Measurements from ENCODE around the gene B4GALNT3. TPM values are rescaled to one million over a fixed set of nuclear protein-coding genes. Genes with fewer than 3 reads are reported as not detected.

Gene B4GALNT3
- total and polyA plus RNA-seq, 2 donors (not counting 1 experiment from before 2014, with no cell fraction given): not detected

DNA sequence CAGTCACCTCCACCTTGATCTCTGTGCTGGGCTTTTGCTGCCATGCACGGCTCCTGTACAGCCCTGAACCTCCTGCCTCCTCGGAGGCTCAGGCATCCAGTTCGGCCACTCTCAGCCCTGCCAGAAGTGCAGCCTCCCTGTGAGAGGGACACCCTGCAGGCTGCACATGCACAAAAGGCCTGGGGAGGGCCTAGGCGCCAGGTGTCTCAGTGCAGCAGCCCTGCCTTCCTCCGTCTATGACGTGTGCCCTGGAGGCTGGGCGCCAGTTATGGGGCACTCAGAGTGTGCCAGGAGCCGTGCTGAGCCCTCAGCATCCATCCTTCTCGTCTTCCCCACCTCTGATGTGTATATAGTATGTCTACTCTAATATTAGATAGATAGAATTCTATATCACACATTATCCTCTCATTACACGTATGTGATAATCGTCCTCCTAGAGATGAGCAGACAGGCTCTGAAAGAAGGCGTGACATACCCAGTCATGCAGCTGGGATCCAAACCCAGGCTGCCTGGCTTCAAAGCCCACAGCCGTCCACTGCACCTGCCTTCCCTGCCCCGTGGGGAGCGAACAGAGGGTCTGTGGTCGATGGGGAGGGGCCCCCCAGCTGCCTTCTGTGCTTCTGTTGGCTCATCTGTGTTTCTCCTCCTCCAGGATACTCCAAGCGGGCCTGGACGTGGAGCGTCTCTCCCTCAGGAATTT is 101.1 kb downstream of the B4GALNT3 start:
- no peak overlapping the region for H3K27ac ChIP-seq (ENCODE audit: insufficient read depth, low read length)
- H3K27me3 ChIP-seq (ENCODE audit: control insufficient read depth, insufficient read depth, low read length): peaks cover 13% of the 10 kb centered on the region

GRCh38 chr12:561391-561705 is 101.6 kb downstream of the B4GALNT3 start:
- H2AFZ ChIP-seq (ENCODE audit: low read length): no peak overlapping the region
- no peak overlapping the region for H3K9ac ChIP-seq (ENCODE audit: insufficient read depth, low read length)
- DNase-seq (ENCODE audit: low read depth in 2 of 2): no peak
- no peaks in the 10 kb centered on the region for H3K79me2 ChIP-seq (ENCODE audit: control insufficient read depth, insufficient read depth, low read length)
- no peak overlapping the region for H3K4me3 ChIP-seq (replicated peaks in 1 of 4; ENCODE audit: control extremely low read depth in 1 of 4, insufficient read depth in 1 of 4, low read depth in 3 of 4, low read length in 4 of 4)
- no peaks in the 10 kb centered on the region for H4K20me1 ChIP-seq (ENCODE audit: control insufficient read depth, extremely low read depth, insufficient read depth, low read length)
- H3K9me3 ChIP-seq (ENCODE audit: control insufficient read depth, insufficient read depth, low read depth, low read length): no peaks in the 10 kb centered on the region
- H3K27me3 ChIP-seq (ENCODE audit: control insufficient read depth, insufficient read depth, low read length): peaks cover 13% of the 10 kb centered on the region
- TF ChIP-seq, protein P1, sequence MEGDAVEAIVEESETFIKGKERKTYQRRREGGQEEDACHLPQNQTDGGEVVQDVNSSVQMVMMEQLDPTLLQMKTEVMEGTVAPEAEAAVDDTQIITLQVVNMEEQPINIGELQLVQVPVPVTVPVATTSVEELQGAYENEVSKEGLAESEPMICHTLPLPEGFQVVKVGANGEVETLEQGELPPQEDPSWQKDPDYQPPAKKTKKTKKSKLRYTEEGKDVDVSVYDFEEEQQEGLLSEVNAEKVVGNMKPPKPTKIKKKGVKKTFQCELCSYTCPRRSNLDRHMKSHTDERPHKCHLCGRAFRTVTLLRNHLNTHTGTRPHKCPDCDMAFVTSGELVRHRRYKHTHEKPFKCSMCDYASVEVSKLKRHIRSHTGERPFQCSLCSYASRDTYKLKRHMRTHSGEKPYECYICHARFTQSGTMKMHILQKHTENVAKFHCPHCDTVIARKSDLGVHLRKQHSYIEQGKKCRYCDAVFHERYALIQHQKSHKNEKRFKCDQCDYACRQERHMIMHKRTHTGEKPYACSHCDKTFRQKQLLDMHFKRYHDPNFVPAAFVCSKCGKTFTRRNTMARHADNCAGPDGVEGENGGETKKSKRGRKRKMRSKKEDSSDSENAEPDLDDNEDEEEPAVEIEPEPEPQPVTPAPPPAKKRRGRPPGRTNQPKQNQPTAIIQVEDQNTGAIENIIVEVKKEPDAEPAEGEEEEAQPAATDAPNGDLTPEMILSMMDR (conservative IDR thresholded peaks at IDR 0.05 in 1 of 2, IDR thresholded peaks at IDR 0.05 in 1 of 2; ENCODE audit: low read depth in 1 of 2, low read length in 2 of 2): no peak
- no peak for TF ChIP-seq EZH2 (IDR thresholded peaks at IDR 0.05; ENCODE audit: low read length, missing control alignments)
- H3K27ac ChIP-seq (ENCODE audit: insufficient read depth, low read length): no peak overlapping the region
- no peaks in the 10 kb centered on the region for H3K36me3 ChIP-seq (ENCODE audit: control insufficient read depth, insufficient read depth, low read length)
- no peak overlapping the region for H3K4me2 ChIP-seq (ENCODE audit: extremely low read depth, insufficient read depth, low read length)
- no peaks in the 10 kb centered on the region for H3K4me1 ChIP-seq (ENCODE audit: control insufficient read depth, extremely low read depth, insufficient read depth, low read length)

More for the DNA sequence above, 101.1 kb downstream of the B4GALNT3 start:
- no peak for DNase-seq (ENCODE audit: low read depth in 2 of 2)
- H4K20me1 ChIP-seq (ENCODE audit: control insufficient read depth, extremely low read depth, insufficient read depth, low read length): no peaks in the 10 kb centered on the region
- no peak for TF ChIP-seq EZH2 (IDR thresholded peaks at IDR 0.05; ENCODE audit: low read length, missing control alignments)
- TF ChIP-seq, protein P1 (conservative IDR thresholded peaks at IDR 0.05 in 1 of 2, IDR thresholded peaks at IDR 0.05 in 1 of 2; ENCODE audit: low read depth in 1 of 2, low read length in 2 of 2): no peak
- no peak overlapping the region for H3K4me2 ChIP-seq (ENCODE audit: extremely low read depth, insufficient read depth, low read length)
- H3K36me3 ChIP-seq (ENCODE audit: control insufficient read depth, insufficient read depth, low read length): no peaks in the 10 kb centered on the region
- H3K4me1 ChIP-seq (ENCODE audit: control insufficient read depth, extremely low read depth, insufficient read depth, low read length): no peaks in the 10 kb centered on the region
- no peak overlapping the region for H3K4me3 ChIP-seq (replicated peaks in 1 of 4; ENCODE audit: control extremely low read depth in 1 of 4, insufficient read depth in 1 of 4, low read depth in 3 of 4, low read length in 4 of 4)
- no peaks in the 10 kb centered on the region for H3K79me2 ChIP-seq (ENCODE audit: control insufficient read depth, insufficient read depth, low read length)
- no peak overlapping the region for H3K9ac ChIP-seq (ENCODE audit: insufficient read depth, low read length)
- H2AFZ ChIP-seq (ENCODE audit: low read length): no peak overlapping the region
- no peaks in the 10 kb centered on the region for H3K9me3 ChIP-seq (ENCODE audit: control insufficient read depth, insufficient read depth, low read depth, low read length)

DNA sequence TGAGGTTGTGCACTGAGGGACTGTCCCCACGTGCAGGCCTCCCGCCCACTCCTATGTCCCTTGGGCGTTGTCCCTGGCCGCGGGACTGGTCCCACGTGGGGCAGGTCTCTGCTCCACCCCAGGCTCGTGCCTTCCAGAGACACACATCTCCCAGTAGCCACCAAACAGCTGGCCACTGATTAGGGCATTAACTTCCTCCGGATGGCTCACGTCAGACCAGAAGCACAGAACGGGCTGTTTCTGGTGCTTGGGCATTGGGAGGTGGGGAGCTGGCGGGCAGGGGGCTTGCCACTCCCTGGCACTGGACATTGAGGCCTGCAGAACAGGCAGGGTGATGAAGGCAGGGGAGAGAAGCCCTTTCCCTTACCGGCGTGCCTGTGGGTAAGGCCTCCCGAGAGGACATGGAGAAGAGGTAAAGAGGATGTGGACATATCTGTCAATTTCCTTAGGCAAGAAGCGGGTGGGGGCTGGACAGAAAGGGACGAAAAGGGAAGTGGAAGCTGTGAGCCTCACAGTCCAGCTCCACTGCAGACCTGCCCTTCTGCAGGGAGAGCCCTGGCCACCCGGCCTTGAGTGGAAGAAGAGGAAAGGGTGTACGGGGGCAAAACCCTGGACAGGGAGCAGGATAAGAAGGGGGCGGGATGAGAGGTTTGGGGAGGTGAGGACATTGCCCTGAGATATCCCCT is 102.3 kb downstream of the B4GALNT3 start:
- H3K9me3 ChIP-seq (ENCODE audit: control insufficient read depth, insufficient read depth, low read depth, low read length): no peaks in the 10 kb centered on the region
- no peaks in the 10 kb centered on the region for H3K79me2 ChIP-seq (ENCODE audit: control insufficient read depth, insufficient read depth, low read length)
- H3K4me2 ChIP-seq (ENCODE audit: extremely low read depth, insufficient read depth, low read length): no peak overlapping the region
- no peak for DNase-seq (ENCODE audit: low read depth in 2 of 2)
- H4K20me1 ChIP-seq (ENCODE audit: control insufficient read depth, extremely low read depth, insufficient read depth, low read length): no peaks in the 10 kb centered on the region
- no peak overlapping the region for H2AFZ ChIP-seq (ENCODE audit: low read length)
- H3K9ac ChIP-seq (ENCODE audit: insufficient read depth, low read length): no peak overlapping the region
- no peak overlapping the region for H3K27ac ChIP-seq (ENCODE audit: insufficient read depth, low read length)
- H3K4me3 ChIP-seq (replicated peaks in 1 of 4; ENCODE audit: control extremely low read depth in 1 of 4, insufficient read depth in 1 of 4, low read depth in 3 of 4, low read length in 4 of 4): no peak overlapping the region
- no peak for TF ChIP-seq EZH2 (IDR thresholded peaks at IDR 0.05; ENCODE audit: low read length, missing control alignments)
- TF ChIP-seq, protein P1 (conservative IDR thresholded peaks at IDR 0.05 in 1 of 2, IDR thresholded peaks at IDR 0.05 in 1 of 2; ENCODE audit: low read depth in 1 of 2, low read length in 2 of 2): no peak
- H3K36me3 ChIP-seq (ENCODE audit: control insufficient read depth, insufficient read depth, low read length): no peaks in the 10 kb centered on the region
- no peaks in the 10 kb centered on the region for H3K4me1 ChIP-seq (ENCODE audit: control insufficient read depth, extremely low read depth, insufficient read depth, low read length)
- peaks cover 13% of the 10 kb centered on the region for H3K27me3 ChIP-seq (ENCODE audit: control insufficient read depth, insufficient read depth, low read length)

All from fibroblast of lung (primary cell).